ENCODE measurements around the gene FARS2. TPM values are rescaled to one million over a fixed set of nuclear protein-coding genes. Genes with fewer than 3 reads are reported as not detected.
"Not testable (repeated sequence)": the region's sequence is repeated elsewhere in the genome, so short reads cannot be mapped to it uniquely, and the experiment has no call there.

The FARS2 gene
- total RNA-seq, 2 experiments from 2014 or later: 16.7 to 20.2 TPM

DNA sequence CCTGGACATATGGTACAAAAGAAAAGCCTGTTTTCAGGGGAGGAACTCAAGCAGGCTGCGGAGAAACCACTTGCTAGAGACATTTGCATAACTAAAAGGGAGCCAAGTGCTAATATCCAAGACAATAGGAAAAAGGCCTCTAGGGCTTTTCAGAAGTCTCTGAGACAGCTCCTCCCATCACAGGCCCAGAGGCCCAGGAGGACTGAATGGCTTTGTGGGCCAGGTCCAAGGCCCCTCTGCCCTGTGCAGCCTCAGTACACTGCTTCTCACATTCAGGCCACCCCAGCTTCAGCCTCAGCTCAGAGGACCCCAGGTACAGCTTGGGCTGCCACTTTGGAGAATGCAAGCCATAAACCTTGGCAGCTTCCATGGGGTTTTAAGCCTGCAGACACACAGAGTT, 545.1 kb downstream of the FARS2 start:
- POLR2A ChIA-PET; DNase-seq; CTCF ChIA-PET; ATAC-seq; H3K27ac Mint-ChIP-seq; H3K36me3 Mint-ChIP-seq (ENCODE audit: low read depth); H3K27me3 Mint-ChIP-seq (ENCODE audit: low read depth); H3K4me3 Mint-ChIP-seq; H3K9me3 Mint-ChIP-seq (ENCODE audit: insufficient read depth): not testable (repeated sequence)
- H3K4me1 Mint-ChIP-seq (ENCODE audit: low read depth): peaks cover 12% of the 10 kb centered on the region

DNA sequence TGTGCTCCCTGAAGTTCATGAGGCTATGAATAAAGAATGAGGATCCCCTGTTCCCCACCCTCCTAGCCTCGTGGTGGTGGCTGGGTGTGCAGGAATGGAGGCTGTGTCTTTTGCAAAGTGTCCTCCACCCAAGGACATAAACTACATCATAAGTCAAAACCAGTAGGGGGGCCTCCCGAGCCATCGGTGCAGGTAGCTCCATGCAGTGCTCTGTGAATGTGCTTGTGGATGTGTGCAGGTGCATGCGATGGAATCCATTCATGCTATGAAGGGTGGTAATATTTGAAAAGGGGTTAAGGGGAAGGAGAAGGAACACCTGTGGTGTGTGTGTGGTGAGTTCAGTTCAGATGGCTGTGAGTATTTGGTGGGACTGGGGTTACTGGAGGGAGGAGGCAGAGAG, 548.1 kb downstream of the FARS2 start:
- ChIA-PET POLR2A (no interaction called here), CTCF (no interaction called here)
- Mint-ChIP-seq H3K36me3 (ENCODE audit: low read depth) (no peaks in the 10 kb centered on the region), H3K4me1 (ENCODE audit: low read depth) (peaks cover 32% of the 10 kb centered on the region), H3K27ac (peak overlapping the region; percentile 53), H3K4me3 (no peak overlapping the region), H3K9me3 (ENCODE audit: insufficient read depth) (peaks cover 7% of the 10 kb centered on the region), H3K27me3 (ENCODE audit: low read depth) (no peaks in the 10 kb centered on the region)
- DNase-seq: peak; percentile 44
- ATAC-seq: peak; percentile 40

DNA sequence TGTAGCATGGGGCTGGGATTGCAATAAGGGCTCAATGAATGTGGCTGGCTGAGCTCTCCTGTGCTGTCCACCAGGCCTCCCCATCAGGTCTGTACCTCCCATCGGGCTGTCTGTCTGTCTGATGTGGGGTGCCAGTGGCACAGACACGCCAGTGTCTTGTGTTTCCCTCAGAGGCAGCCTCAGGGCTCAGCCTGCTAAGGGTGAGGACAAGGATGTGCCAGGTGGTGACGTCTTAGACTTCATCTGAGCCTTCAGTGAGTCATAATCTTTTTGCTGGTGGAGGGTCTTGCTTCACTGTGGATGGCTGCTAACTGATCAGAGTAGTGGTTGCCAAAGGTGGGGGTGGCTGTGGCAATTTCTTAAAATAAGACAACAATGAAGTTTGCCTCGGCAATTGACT, 550.7 kb downstream of the FARS2 start:
- H3K27me3 Mint-ChIP-seq (ENCODE audit: low read depth): no peaks in the 10 kb centered on the region

DNA sequence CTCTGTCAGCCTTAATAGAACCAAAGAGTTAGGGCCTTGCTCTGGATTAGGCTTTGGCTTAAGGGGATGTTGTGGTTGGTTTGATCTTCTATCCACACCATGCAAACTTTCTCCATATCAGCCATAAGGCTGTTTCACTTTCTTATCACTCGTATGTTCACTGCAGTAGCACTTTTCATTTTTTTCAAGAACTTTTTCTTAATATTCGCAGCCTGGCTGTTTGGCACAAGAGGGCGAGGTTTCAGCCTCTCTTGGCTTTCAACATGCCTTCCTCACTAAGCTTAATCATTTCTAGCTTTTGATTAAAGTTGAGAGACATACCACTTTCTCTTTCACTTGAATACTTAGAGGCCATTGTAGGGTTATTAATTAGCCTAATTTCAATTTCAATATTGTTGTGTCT, 552.3 kb downstream of the FARS2 start:
- peaks cover 33% of the 10 kb centered on the region for H3K4me1 Mint-ChIP-seq (ENCODE audit: low read depth)
- DNase-seq (peak; percentile 48), ATAC-seq (peak; percentile 61)
- peak overlapping the region; percentile 57 for H3K27ac Mint-ChIP-seq
- peak overlapping the region; percentile 24 for H3K4me3 Mint-ChIP-seq
- ChIA-PET CTCF (interaction anchor here (1.0 to 1.7 kb wide), 7 partner anchors 11 to 342 kb away, joined by 3 to 7 read pairs (median 3); partner anchors contain the start of gene NRN1), POLR2A (no interaction called here)
- H3K9me3 Mint-ChIP-seq (ENCODE audit: insufficient read depth): no peaks in the 10 kb centered on the region
- H3K36me3 Mint-ChIP-seq (ENCODE audit: low read depth): no peaks in the 10 kb centered on the region
- H3K27me3 Mint-ChIP-seq (ENCODE audit: low read depth): peaks cover 3% of the 10 kb centered on the region

More for the DNA sequence above, 550.7 kb downstream of the FARS2 start:
- peaks cover 33% of the 10 kb centered on the region for H3K4me1 Mint-ChIP-seq (ENCODE audit: low read depth)
- POLR2A ChIA-PET: no interaction called here
- ATAC-seq (no peak), DNase-seq (no peak)
- H3K9me3 Mint-ChIP-seq (ENCODE audit: insufficient read depth): no peaks in the 10 kb centered on the region
- CTCF ChIA-PET: no interaction called here
- H3K27ac Mint-ChIP-seq: no peak overlapping the region
- H3K4me3 Mint-ChIP-seq: no peak overlapping the region
- no peaks in the 10 kb centered on the region for H3K36me3 Mint-ChIP-seq (ENCODE audit: low read depth)

DNA sequence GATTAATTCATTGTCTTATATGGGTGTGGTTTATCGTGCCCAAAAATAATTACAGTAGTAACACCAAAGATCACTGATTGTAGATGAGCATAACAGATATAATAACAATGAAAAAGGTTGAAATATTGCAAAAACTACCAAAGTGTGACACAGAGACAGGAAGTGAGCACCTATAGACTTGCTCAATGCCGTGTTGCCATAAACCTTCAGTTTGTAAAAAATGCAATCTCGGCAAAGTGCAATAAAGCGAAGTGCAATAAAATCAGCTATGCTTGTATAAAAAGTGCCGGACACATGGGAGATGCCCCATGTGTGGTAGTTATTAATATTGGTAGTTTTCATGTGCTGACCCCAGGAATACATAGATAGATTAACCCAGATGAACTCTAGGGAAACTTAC, 552.8 kb downstream of the FARS2 start:
- CTCF ChIA-PET: interaction anchor here (1.0 to 1.7 kb wide), 5 partner anchors 11 to 343 kb away, joined by 3 to 7 read pairs (median 5); partner anchors contain the start of gene NRN1
- peak overlapping the region; percentile 57 for H3K27ac Mint-ChIP-seq
- no peak for DNase-seq
- POLR2A ChIA-PET: no interaction called here
- peak overlapping the region; percentile 24 for H3K4me3 Mint-ChIP-seq
- no peaks in the 10 kb centered on the region for H3K9me3 Mint-ChIP-seq (ENCODE audit: insufficient read depth)
- peaks cover 33% of the 10 kb centered on the region for H3K4me1 Mint-ChIP-seq (ENCODE audit: low read depth)
- H3K36me3 Mint-ChIP-seq (ENCODE audit: low read depth): no peaks in the 10 kb centered on the region
- H3K27me3 Mint-ChIP-seq (ENCODE audit: low read depth): peaks cover 7% of the 10 kb centered on the region
- no peak for ATAC-seq

DNA sequence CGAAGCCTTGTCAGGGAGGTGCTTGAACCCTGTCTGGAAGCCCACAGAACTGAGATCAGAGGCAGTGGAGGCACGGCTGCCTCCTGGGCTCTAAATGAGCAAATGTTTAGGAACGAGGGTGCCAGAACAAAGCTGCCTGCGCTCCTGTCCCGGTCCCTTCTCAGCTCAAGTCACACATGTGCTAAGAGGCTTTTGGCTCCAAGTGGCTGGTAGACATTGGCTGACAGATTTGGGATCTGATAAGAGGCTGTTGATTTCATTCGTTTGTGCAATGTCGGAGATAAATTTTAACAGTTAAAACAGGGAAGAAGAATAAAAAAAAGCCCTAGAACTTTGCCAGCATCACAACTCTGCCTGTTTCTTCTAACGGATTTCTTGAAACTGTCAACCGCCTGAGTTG, 553.6 kb downstream of the FARS2 start:
- POLR2A ChIA-PET: no interaction called here
- Mint-ChIP-seq H3K4me3 (no peak overlapping the region), H3K4me1 (ENCODE audit: low read depth) (peaks cover 27% of the 10 kb centered on the region), H3K36me3 (ENCODE audit: low read depth) (no peaks in the 10 kb centered on the region), H3K27ac (no peak overlapping the region), H3K27me3 (ENCODE audit: low read depth) (peaks cover 7% of the 10 kb centered on the region), H3K9me3 (ENCODE audit: insufficient read depth) (no peaks in the 10 kb centered on the region)
- DNase-seq (no peak), ATAC-seq (no peak)
- CTCF ChIA-PET: no interaction called here

DNA sequence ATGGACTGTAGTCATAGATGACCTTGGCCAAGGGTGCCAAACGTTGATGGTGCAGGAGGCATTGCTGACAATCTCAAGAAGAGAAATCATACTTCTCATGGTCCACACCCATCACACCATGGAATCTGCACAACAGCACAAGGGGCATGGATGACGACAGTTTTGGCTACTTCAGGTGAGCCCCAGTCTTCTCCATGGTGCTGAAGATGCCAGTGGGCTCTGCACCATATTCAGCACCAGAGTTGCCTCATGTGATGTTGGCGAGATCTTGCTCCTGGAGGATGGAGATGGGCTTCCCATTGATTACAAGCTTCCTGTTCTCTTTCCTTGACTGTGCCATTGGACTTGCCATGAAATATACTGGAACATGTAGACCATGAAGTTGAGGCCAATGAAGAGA, 556.6 kb downstream of the FARS2 start:
- ATAC-seq: no peak
- Mint-ChIP-seq H3K27me3 (ENCODE audit: low read depth) (peaks cover 7% of the 10 kb centered on the region), H3K9me3 (ENCODE audit: insufficient read depth) (no peaks in the 10 kb centered on the region), H3K4me3 (no peak overlapping the region), H3K4me1 (ENCODE audit: low read depth) (peaks cover 17% of the 10 kb centered on the region), H3K36me3 (ENCODE audit: low read depth) (no peaks in the 10 kb centered on the region), H3K27ac (no peak overlapping the region)
- ChIA-PET CTCF (no interaction called here), POLR2A (no interaction called here)
- DNase-seq: no peak

DNA sequence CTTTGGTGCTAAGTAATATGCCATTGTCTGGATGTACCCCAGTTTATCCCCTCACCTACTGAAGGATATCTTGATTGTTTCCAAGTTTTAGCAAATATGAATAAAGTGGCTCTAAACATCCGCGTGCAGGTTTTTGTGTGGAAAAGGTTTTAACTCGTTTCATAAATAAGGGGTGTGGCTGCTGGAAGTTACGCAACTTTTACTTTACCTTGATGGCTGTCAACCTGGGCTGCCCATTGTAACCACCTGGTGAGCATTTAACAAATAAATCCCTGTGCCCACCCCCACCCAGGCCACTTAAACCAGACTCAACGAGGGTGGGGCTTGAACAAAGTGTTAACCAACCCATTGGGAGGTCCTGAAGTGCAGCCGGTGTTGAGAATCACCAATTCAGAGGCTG, 557.6 kb downstream of the FARS2 start:
- ChIA-PET CTCF (no interaction called here), POLR2A (interaction anchor here (0.6 kb wide), 1 partner anchor 73 kb away, joined by 3 read pairs; no protein-coding TSS in a partner anchor)
- Mint-ChIP-seq H3K4me3 (no peak overlapping the region), H3K9me3 (ENCODE audit: insufficient read depth) (no peaks in the 10 kb centered on the region), H3K4me1 (ENCODE audit: low read depth) (peaks cover 10% of the 10 kb centered on the region), H3K27me3 (ENCODE audit: low read depth) (peaks cover 7% of the 10 kb centered on the region), H3K36me3 (ENCODE audit: low read depth) (no peaks in the 10 kb centered on the region), H3K27ac (no peak overlapping the region)
- ATAC-seq: no peak
- DNase-seq: no peak

Other genes starting within 250 kb of the FARS2 start
- under 1 TPM; 0.05 to 0.11 TPM for gene PPP1R3G, start 176.2 kb upstream of the FARS2 start, total RNA-seq
- 10 to 100 TPM; 28.9 to 29.8 TPM for gene LYRM4, start 563 bp upstream of the FARS2 start, total RNA-seq